GM12891 (cell line): Measurements from ENCODE around the gene TIAM2.

Source experiments
- POLR2A ChIP-seq: IDR thresholded peaks from 2 replicates; pipeline ENCODE4 v1.6.1; 2011; ENCODE audit warnings: low read depth, low read length, control low read depth
- POLR2AphosphoS5 ChIP-seq: IDR thresholded peaks from 2 replicates; pipeline ENCODE4 v1.6.1; 2011; ENCODE audit warnings: low read depth, low read length, control low read depth
- POU2F2 ChIP-seq: IDR thresholded peaks from 2 replicates; pipeline ENCODE4 v1.6.1; 2011; ENCODE audit warnings: low read depth, mild to moderate bottlenecking, control low read depth, low read length, moderate library complexity
- SPI1 ChIP-seq: IDR thresholded peaks from 2 replicates; pipeline ENCODE4 v1.6.1; 2011; ENCODE audit warnings: low read depth, low read length, control low read depth

GRCh38 chr6:155227046-155227445 lies 231.9 kb downstream of the TIAM2 start:
- TF ChIP-seq POLR2A (no peak), POLR2AphosphoS5 (no peak), POU2F2 (no peak), SPI1 (no peak)
